Measurements from ENCODE around the gene FOXP1. TPM values are rescaled to one million over a fixed set of nuclear protein-coding genes. Genes with fewer than 3 reads are reported as not detected.

Gene FOXP1
- total RNA-seq, 1 experiment from 2014 or later: 75.3 TPM

GRCh38 chr3:71515636-71516365, 67.7 kb downstream of the FOXP1 start:
- H3K36me3 Mint-ChIP-seq (ENCODE audit: insufficient read depth in 1 of 3, low read depth in 3 of 3): no peaks in the 10 kb centered on the region
- Histone ChIP-seq H3T11ph (ENCODE audit: low read length) (no peak overlapping the region), H3K14ac (ENCODE audit: insufficient read depth, low read length) (no peak overlapping the region), H4K91ac (ENCODE audit: insufficient read length, low read depth, low read length) (no peak overlapping the region), H2BK15ac (ENCODE audit: low read depth, low read length) (no peak overlapping the region), H3K79me2 (ENCODE audit: insufficient read depth, low read length) (no peaks in the 10 kb centered on the region), H2BK20ac (ENCODE audit: low read depth, low read length, poor library complexity, severe bottlenecking) (no peak overlapping the region), H3K9ac (ENCODE audit: extremely low read depth, insufficient read length, low read length) (no peak overlapping the region), H3K23me2 (ENCODE audit: insufficient read length, low read depth, low read length, poor library complexity, severe bottlenecking) (no peaks in the 10 kb centered on the region), H3K79me1 (ENCODE audit: insufficient read depth, low read depth, low read length, poor library complexity, severe bottlenecking) (no peaks in the 10 kb centered on the region), H4K20me1 (ENCODE audit: control insufficient read depth, insufficient read depth, insufficient read length) (peaks cover 2% of the 10 kb centered on the region), H3K18ac (ENCODE audit: insufficient read length, low read depth, low read length) (no peak overlapping the region), H3K4me2 (ENCODE audit: insufficient read depth, insufficient read length, low read length) (no peak overlapping the region), H2BK120ac (ENCODE audit: low read depth, low read length, poor library complexity, severe bottlenecking) (no peak overlapping the region), H2BK5ac (ENCODE audit: insufficient read length, low read length) (no peak overlapping the region), H3K27ac (ENCODE audit: insufficient read length, low read depth, low read length) (no peak overlapping the region), H3K9me3 (ENCODE audit: control insufficient read depth, low read depth, low read length) (no peaks in the 10 kb centered on the region), H4K5ac (ENCODE audit: insufficient read length, low read depth, low read length) (no peak overlapping the region), H2BK12ac (ENCODE audit: insufficient read length, low read depth, low read length) (no peak overlapping the region), H4K8ac (replicated peaks; ENCODE audit: insufficient read length, low read depth, low read length) (no peak overlapping the region), H3K4me1 (ENCODE audit: insufficient read depth, low read length) (peaks cover 9% of the 10 kb centered on the region), H2AFZ (ENCODE audit: low read length) (no peak overlapping the region), H3K4ac (ENCODE audit: low read depth, low read length) (no peak overlapping the region), H3K27me3 (ENCODE audit: insufficient read depth, low read length) (no peaks in the 10 kb centered on the region), H3K56ac (ENCODE audit: insufficient read length, low read depth, low read length) (no peak overlapping the region), H3K23ac (ENCODE audit: insufficient read length, low read depth, low read length) (no peak overlapping the region), H2AK5ac (ENCODE audit: insufficient read length, low read length) (no peak overlapping the region)
- no peaks in the 10 kb centered on the region for H3K27me3 Mint-ChIP-seq (ENCODE audit: low read depth)
- H3K27ac Mint-ChIP-seq: no peak overlapping the region
- no peaks in the 10 kb centered on the region for H3K9me3 Mint-ChIP-seq
- H3K4me1 Mint-ChIP-seq: peaks cover 36 to 42% of the 10 kb centered on the region in 2 experiments
- WGBS (ENCODE audit: extremely low coverage, insufficient read length, low lambda C conversion rate): no CpG with 5 or more reads among the region's 11 CpGs
- no peak for TF ChIP-seq CTCF (conservative IDR thresholded peaks at IDR 0.05)
- no peak for DNase-seq
- no peak overlapping the region for H3K4me3 Mint-ChIP-seq

Measured in H9 (cell line).